KG1 (cell line): ENCODE data around the gene NHS.

Experiments
- DNase-seq: peaks from one replicate; lab custom pipeline; 2025; lab: John Stamatoyannopoulos, UW

The NHS gene

DNA sequence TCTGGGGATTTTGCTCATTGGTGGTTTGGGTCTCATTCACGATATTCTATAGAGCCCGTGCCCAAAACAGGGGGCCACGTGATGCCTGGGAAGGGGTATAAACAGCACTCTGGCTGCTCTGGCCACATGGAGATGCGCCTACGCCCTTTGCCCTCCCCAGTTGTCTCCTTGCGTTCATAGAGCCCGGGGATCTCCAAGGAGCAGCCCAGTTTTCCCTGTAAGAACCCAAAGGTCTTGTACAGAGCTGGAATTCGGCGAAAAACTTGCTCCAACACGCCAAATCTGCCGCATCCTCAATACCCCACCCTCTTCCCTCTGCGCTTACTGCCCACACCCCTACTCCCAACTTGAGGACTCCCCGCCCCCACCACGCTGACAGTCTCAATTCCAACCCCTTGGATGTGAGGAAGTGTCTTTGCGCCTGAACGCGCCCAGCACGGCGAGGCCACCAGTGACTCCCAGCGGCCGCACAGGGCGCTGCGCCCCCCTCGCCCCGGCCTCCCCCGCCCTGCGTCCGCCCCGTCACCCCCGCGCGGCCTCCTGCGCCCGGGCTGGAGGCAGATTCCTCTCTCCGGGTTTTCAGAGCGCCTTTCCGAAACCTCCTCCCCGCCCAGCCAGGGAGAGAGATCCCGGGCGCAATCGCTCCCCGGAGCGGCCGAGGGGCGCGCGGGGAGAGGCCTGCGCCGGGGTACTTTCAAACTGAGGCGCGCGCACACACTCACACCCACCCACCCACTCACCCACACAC lies at the start of gene NHS:
TSS of gene NHS (plus strand) at position 582 of the 748 bp plus-strand sequence. CDS start 558 bp downstream, outside the sequence.
- no peak for DNase-seq

DNA sequence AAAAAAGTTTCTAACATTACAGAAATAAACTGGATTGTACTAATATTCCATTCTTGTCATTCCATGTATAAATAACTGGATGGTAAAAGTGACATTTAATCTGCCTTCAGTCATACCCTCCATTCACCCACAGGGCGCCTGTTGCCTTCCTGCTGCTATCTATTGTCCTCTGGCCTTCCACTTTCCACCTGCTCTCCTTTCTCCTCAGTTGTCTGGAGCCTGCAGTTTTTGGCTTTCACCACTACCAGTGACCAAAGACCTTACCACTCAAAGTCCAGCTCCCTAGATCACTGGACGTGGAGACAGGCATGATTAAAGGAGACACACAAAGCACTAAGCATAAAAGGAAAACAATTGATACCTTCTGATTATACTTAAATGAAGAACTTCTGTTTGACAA lies 46.2 kb upstream of the NHS start:
- no peak for DNase-seq

DNA sequence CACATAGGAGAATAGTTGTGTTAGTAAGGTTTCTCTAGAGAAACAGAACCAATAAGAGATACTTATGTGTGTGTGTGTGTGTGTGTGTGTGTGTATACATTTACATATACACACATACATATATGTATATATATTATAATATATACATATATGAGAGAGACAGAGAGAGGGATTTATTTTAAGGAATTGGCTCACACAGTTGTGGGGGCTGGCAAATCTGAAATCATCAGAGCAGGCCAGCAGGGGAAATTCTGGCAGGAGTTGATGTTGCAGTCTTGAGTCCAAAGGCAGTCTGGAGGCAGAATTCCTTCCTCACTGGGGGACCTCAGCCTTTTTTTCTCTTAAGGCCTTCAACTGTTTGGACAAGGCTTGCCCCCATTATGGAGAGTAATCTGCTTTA lies 38.6 kb upstream of the NHS start:
- no peak for DNase-seq

DNA sequence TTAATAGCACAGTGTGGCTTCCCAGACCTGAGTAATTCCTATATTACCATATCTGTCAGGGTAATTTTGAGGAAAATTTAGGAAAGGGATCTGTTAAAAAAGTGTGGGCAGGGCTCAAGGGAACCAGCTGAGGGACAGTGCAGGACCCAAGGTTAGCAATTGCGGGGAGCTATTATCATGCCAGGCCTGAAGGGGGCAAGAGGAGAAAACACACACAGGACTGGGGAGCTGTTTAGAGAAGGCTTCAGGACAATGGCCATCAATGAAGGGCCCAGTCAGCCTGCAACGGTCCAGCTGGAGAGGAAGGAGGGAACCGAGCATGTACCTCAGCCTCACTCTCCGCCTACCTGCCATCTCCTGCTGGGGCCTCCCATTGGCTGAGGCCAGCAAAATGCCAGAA lies 19.0 kb upstream of the NHS start:
- no peak for DNase-seq

DNA sequence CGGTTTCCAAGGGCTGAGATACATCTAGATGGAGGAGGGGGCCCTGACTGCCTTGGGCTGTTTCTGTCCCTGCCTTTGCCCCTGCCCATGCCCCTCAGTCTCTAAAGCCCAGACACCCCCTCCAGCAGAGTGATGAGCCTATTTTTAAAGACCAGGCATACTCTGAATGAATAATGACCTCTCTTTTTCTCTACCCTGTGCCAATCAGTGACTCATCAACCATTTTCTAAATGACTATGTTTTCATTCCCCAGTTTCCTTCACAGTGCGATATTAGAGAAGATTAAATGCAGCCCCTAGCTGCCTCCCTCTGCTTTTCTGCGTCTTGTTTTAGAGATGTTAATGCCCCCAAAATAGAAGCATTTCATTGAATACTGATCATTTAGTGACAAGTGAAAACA lies 15.5 kb upstream of the NHS start:
- DNase-seq: no peak

DNA sequence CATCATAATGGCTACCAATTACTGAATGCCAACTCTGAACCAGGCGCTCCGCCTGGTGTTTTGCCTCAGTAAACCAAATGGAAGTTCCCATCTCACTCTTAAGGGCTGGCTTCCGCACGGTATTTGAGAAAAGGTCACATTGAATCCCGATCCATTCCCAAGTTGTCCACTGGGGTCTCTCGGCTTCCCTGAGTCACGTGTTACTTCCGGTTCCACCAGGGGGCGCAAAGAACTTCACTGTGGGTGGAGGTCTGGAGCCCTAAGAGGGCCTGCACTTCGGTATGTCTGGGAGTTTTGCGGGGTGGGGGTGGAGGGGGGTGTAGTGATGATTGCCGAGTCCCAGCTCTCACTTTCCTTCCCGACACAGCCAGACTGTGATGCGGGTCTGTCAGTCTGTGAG lies 13.4 kb upstream of the NHS start:
- no peak for DNase-seq

DNA sequence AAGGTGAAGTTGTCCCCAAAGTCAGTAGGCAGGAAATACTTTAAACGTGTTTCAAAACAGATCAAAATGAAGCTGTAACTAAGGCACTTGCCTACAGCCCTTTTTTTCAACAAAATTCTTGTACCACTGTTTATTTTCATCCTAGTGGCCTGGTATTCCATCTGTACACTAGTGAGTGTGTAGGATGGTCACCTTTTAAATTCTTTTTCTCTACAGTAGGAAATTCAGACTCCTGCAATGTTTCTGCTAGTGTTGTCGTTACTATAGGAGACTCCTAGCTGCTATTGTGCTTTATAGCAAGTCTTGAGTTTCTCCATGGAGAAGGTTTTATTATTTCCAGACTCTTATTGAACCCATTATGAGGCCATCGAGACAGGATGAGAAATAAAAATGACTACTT lies 7.0 kb upstream of the NHS start:
- DNase-seq: no peak

DNA sequence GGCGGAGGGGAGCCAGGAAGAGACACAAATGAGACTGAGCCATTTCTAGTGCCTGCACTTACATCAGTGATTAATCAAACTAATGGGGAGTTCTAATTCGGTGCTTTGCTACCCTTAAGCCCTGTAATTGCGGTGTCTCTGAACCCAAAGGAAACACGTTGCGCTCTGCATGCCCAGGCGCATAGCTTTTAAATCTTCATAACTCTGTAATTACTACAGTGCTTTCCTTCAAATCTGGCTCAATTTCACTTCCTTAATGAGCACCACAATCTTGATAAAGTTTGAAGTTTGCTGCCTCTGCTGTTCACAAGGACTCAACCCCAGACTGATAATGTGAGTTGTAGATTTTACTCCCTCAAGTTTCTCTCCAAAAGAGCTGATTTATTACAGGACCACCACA lies 5.7 kb upstream of the NHS start:
- no peak for DNase-seq

DNA sequence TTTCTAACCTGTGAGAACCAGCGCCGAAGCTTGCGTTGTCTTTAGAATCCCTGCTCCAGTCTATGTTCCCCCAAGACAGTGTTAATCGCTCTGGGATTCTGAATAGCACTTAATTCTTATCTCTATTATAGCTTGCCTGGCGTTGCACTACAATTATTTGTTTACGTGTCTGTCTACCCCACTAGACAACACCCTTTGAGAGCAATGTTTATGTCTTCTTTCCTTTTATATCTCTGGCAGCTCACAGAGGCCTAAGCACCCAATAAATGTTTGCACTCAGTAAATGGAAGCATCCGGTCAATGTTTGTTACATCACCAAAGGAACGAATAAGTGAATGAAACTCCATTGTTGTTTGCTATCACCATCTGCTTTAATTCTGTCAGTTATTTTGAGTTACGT lies 4.8 kb upstream of the NHS start:
- DNase-seq: no peak

DNA sequence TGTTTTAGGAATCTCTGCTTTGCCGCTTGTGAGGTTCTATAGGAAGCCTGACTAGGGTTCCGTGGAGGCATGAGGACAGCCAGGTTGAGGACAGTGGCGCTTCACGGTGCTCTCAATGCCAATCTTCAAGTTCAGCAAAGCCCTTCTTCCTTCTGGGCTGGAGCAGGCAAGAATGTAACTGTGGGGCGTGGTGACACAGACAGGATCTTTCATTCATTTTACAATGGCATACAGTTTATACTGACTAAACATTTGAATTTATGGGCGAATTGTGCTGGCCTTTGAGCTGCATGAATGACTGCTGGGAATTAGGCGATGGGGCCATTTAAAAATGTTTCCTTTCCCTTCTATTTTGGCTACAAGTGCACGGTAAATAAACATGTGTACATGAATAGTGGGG lies 2.9 kb upstream of the NHS start:
- DNase-seq: no peak

DNA sequence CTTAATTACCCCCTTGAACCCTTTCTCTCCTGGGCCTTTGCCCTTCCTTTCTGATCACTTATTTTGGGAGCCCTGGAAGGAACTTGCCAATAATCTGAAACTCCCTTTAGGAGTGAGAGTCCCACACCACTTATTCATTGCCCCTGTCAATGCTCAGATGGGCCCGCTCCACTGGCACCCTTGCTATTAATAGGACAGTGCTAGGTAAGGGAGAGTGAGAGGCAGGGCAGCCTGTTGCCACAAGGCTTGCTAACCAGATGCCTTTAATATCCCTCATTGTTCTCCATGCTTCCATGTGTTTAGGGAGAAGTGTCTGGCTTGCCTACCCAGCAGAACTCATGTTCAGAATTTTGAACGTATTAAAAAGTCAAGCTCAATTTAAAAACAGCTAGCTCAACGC lies 1.7 kb upstream of the NHS start:
- no peak for DNase-seq

DNA sequence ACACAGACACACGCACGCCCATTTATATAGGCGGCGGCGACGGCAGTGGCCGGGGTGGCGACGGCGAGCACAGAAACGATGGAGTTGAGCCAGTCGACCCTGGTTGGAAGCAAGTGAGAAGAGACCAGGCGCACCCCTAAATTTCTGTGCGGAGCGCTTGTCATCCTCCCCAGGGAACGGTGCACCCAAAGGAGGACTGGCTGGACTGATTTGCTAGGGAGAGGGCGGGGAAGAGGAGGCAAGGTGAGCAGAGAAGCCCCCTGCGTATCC lies 302 bp downstream of the NHS start:
- DNase-seq: no peak

DNA sequence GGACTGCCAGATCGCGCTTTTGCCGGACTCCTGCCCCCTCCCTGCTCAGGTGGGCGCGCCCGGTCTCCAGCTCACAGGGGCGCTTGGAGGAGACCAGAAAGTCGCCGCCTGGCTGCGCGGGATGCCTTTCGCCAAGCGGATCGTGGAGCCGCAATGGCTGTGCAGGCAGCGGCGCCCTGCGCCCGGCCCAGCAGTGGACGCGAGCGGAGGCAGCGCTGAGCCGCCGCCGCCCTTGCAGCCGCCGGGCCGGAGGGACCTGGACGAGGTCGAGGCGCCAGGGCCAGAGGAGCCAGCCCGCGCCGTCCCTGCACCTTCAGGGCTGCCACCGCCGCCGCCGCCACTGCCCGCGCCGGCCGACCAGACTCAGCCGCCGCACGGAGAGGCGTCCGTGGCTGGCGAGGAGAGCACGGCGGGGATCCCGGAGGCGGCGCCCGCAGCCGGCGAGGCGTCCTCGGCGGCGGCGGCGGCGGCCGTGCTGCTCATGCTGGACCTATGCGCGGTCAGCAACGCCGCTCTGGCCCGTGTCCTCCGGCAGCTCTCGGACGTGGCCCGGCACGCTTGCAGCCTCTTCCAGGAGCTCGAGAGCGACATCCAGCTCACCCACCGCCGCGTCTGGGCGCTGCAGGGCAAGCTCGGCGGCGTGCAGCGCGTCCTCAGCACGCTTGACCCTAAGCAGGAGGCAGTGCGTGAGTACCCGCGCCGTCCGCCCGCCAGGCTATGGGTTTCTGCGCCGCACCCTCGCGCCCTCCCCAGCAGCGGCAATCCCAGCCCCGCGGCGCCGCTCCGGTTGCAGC lies 834 bp downstream of the NHS start:
- DNase-seq: no peak

DNA sequence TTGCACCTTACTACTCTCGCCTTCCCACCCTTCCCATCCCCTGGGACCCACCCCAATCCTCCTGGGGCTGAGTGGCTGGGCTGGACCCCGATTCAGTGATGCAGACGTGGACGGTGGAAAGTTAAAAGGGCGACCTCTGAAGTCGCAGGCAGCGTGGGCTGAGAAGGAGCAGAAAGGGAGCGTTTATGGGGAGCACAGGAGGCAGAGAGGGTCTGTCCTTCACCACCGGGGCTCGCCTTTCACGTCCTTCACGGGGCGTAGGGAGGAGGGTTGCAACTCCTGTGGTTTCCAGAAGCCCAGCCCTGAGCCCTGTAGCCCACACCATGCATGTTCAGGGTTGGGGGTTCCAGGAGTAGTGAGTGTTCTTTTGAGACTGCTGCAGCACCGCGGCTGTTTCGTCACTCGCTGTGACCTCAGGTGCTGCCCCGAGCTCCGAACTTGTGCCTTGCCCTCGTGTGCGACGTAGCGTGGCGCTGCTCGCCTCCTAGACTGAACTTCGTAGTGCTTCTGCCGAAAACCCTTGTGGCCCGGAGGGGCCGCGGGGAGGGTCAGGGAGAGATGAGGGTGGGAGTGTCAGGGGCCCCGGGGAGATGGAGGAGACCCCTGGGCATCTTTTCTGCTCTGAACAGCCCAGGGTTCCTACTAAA lies 1.6 kb downstream of the NHS start:
- no peak for DNase-seq

DNA sequence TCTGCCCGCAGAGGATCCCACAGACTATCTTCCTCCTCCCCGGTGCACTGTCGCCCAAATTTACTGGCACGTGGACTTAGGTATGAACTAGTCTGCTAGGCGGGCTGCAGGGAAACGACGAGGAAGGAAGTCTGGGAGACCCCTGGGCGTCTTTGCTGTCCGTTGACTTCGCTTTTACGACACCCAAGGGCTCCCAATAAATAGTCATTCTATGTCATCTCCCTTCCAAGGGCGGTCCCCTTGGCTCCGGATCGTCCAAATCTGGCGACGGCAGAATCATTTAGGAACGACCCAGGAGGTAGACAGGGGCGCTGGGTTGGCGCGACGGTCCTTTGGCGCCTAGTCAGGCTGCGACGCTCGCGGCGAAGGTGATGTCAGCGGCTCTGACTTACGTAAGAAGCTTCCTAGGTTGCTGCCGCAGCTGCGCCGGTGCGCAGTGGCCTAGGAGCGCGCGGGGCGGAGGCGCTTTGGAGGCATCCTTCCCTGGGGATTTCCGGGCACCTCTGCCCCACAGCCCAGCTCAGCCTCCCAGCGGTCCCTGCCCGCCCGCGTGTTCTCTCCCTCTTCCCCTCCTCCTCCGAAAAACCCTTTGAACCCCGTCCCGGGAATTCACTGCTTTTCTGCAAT lies 2.2 kb downstream of the NHS start:
- DNase-seq: no peak

DNA sequence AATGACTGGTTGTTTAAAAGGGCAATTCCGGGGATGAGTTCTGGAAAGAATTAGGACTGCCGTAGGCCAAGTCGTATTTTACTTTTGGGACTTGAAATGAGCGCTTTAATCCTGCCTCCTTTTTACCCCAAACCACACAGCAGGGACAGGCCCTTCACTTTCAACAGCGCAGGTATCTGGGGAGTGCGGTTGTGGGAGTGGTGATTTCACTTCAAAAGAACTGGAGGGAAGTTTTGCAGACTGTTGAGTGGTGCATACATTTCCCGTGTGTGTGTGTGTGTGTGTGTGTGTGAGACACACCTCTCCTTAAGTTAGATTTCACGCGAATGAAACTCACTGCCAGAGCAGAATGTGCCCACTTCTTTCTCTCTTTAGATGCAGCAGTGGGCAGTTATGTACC lies 2.8 kb downstream of the NHS start:
- no peak for DNase-seq

DNA sequence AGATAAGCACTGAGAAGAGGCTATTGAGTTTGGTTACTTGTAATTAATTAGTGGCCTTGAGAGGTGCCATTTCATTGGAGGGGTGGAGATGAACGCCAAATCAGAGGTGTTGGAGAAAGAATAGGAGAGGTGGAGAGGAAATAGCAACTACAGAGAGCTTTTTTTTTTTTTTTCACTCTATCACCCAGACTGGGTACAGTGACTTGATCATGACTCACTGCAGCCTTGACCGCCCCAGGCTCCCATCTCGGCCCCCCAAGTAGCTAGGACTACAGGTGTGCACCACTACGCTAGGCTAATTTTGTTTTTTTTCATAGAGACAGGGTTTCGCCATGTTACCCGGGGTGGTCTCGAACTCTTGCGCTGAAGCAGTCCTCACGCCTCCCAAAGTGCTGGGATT lies 5.2 kb downstream of the NHS start:
- DNase-seq: no peak

DNA sequence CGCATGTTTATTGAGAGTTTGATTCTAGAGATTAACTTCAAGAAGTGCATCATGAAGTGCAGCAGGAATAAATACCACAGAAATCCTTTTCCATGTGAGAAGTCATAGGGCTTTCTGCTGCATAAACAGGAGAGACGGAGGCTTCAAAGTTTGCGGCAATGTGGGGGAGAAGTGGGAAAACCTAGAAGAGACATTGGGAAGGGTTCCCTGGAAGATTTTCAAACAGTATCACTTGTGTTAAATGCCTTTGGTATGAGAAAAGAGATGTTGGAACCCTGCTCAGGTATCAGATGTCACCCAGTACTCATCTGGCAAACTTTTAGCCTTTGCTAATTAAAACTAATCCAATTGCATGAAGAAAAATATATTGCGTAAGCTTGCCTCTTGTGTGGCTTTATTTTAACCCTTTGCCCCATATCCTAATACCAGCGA lies 15.4 kb downstream of the NHS start:
- no peak for DNase-seq

DNA sequence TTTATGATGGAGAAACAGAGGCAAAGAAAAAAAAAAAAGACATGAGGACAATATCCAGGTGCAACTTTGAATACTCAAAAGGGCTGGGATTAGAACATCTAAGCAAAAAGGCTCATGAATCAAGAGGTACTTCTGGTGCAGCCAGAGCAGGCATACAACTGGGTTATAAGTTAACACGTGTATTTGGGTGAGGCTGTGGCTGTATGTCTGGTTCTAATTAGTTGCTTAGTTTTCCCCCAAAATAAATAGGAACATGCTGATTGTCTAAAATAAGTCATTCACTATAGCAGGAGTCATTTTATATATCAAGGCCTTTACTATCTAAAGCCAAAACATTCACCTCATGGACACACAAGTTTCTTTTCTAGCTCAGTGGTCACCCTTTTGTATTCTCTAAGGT lies 20.2 kb downstream of the NHS start:
- no peak for DNase-seq

DNA sequence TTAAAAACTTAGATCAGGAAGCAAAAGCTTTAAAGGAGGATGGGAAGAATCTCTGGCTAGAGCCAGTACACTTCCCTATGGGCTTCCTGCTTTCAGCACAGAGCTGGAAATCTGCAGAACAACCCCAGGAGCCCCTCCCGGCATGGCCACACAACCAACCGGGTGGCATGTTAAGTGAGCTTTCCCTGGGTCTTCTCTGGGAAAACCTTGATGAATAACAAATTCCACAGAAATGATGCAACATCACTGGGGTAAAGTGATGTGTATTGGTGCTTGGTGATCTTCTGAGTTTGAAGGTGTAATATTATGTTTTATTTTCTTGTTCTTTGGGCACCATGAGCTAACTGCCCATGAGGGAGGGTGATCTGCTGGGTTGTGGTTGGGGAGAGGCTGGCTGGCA lies 22.1 kb downstream of the NHS start:
- no peak for DNase-seq

DNA sequence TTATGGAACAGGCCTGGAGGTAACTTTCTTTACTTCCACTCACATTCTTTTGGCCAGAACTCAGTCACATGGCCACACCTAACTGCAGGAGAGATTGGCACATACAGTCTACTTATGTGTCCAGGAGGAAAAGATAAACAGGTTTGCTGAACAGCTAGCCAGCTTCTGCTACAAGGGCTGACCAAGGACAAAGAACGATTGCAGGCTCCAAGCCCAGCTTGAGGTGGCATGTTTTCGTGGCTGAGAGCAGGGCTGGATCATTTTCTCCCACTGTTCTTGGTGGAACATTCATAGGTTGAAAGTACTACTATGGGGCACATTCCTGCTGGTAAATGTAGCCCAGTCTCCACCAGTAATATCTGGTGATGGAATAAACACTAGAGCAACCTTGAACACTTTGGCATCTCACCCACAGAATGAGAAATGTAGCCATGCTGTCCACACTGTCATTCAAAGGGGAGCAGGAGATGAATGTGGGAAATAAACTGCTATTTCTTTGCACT lies 28.2 kb downstream of the NHS start:
- DNase-seq: no peak

DNA sequence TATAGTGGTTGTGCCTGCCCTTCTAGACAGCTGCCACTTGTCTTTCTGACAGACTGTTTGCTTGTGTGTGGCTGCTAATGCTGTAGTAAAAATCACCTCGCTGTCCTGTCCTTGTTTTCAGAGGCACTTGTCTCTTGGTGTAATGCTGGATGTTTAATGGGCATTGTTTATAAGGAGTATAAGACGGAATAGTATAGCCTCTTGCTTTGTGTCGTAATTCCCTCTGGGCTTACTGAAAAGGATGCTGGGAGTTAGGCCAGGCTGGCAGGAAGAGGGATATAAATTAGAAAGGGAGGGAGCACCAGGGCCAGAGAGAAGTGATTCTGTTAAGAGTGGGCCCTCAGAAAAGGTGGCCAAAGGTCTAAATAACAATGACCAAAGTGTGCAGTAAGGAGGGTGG lies 29.0 kb downstream of the NHS start:
- DNase-seq: no peak
